Gastrocnemius medialis (tissue), 4 donors: Measurements from ENCODE around the gene SMOC1. TPM values are rescaled to one million over a fixed set of nuclear protein-coding genes. Genes with fewer than 3 reads are reported as not detected.

ENCODE experiments used
- ATAC-seq, 2 donors: fragments of 150-250 bp; one replicate each; pipeline ENCODE4 v1.9.1; 2016
- DNase-seq, 2 donors: peaks; one replicate each; pipeline ENCODE4 v3.0.0-alpha.2; 2019
- H3K27ac ChIP-seq, 4 donors: fragments of 200-600 bp; sonication (generic); 1 replicate in 1 of 4; 2 replicates in 3 of 4; pipeline ENCODE4 v1.5.1; 2016 to 2018; ENCODE audit warnings: mild to moderate bottlenecking in 2 of 4, moderate library complexity in 1 of 4
- H3K27me3 ChIP-seq, 3 donors: fragments of 200-600 bp; sonication (generic) in 2 of 3; 1 replicate in 1 of 3; 2 replicates in 2 of 3; pipeline versions ENCODE4 v1.5.1 to v1.6.0; 2016 to 2019; ENCODE audit warnings: mild to moderate bottlenecking in 1 of 3, moderate library complexity in 1 of 3
- H3K36me3 ChIP-seq, 2 donors: fragments of 200-600 bp; sonication (generic) in 1 of 2; one replicate each; pipeline ENCODE4 v1.5.1; 2017 to 2018
- H3K4me1 ChIP-seq, 2 donors: fragments of 200-600 bp; sonication (generic) in 1 of 2; one replicate each; pipeline ENCODE4 v1.5.1; 2016 to 2017; ENCODE audit warnings: mild to moderate bottlenecking in 2 of 2
- H3K4me3 ChIP-seq, 4 donors: fragments of 200-600 bp; sonication (generic) in 3 of 4; 1 replicate in 1 of 4; 2 replicates in 3 of 4; pipeline ENCODE4 v1.5.1; 2016 to 2019; ENCODE audit warnings: mild to moderate bottlenecking in 2 of 4
- H3K9me3 ChIP-seq, 3 donors: fragments of 200-600 bp; sonication (generic) in 2 of 3; 1 replicate in 1 of 3; 2 replicates in 2 of 3; pipeline ENCODE4 v1.5.1; 2016 to 2019
- POLR2A ChIP-seq, 2 donors: fragments of 450-650 bp; IDR thresholded peaks; one replicate each; pipeline ENCODE4 v1.6.1; 2017; ENCODE audit warnings: antibody characterized with exemption in 2 of 2, mild to moderate bottlenecking in 2 of 2, moderate library complexity in 2 of 2
- in situ Hi-C, 4 donors: fragments of 200-750 bp; cut with MboI; loops; one replicate each; pipeline versions ENCODE4 v1.15.0 to v1.8.0; 2017; ENCODE audit warnings: low sequenced_read_pairs in 4 of 4
- intact Hi-C: fragments of 100-400 bp; cut with DNase I; formaldehyde crosslinking; loops from one replicate; pipeline ENCODE4 v1.15.1; 2023; ENCODE audit warnings: low total_unique reads
- total RNA-seq, 4 donors: library from RNA; depleted of rRNA; stranded (reverse); fragments of >200 nt; gene quantifications; one replicate each; pipeline versions ENCODE4 v1.1.0 to v1.2.3, GENCODE V29; 2016
- TF ChIP-seq, protein P1 (sequence below), 5 experiments: fragments of 450-650 bp in 3 of 5; fragments of 200-600 bp in 2 of 5; sonication (generic) in 2 of 5; IDR thresholded peaks in 4 of 5; conservative IDR thresholded peaks in 1 of 5; 1 replicate in 4 of 5; 2 replicates in 1 of 5; pipeline ENCODE4 v1.5.1; 2016 to 2019; ENCODE audit warnings: antibody characterized with exemption in 5 of 5, mild to moderate bottlenecking in 3 of 5, moderate library complexity in 3 of 5

The SMOC1 gene
- total RNA-seq, 4 donors from 2014 or later: 2.7 to 10.2 (median 7.8) TPM

DNA sequence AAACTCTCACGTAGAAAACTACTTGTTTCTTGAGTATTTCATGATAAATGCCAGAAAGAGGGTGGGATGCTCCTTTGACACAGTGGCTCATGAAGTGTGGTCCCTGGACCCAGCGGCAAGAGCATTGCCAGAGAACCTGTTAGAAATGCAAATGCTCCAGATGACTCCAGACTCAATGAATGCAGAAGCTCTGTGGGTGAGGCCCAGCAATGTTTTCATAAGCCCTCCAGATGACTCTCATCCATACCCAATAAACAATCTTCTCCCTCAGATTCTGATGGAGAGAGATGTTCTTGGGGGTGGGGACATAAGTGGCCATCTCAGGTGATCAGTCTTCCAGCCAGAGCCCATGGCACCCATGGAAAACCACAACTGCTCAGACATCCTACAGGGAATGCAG lies 88.9 kb downstream of the SMOC1 start:
- no peak for TF ChIP-seq POLR2A (IDR thresholded peaks at IDR 0.05)
- TF ChIP-seq, protein P1, sequence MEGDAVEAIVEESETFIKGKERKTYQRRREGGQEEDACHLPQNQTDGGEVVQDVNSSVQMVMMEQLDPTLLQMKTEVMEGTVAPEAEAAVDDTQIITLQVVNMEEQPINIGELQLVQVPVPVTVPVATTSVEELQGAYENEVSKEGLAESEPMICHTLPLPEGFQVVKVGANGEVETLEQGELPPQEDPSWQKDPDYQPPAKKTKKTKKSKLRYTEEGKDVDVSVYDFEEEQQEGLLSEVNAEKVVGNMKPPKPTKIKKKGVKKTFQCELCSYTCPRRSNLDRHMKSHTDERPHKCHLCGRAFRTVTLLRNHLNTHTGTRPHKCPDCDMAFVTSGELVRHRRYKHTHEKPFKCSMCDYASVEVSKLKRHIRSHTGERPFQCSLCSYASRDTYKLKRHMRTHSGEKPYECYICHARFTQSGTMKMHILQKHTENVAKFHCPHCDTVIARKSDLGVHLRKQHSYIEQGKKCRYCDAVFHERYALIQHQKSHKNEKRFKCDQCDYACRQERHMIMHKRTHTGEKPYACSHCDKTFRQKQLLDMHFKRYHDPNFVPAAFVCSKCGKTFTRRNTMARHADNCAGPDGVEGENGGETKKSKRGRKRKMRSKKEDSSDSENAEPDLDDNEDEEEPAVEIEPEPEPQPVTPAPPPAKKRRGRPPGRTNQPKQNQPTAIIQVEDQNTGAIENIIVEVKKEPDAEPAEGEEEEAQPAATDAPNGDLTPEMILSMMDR (IDR thresholded peaks at IDR 0.05 in 4 of 5, conservative IDR thresholded peaks at IDR 0.05 in 1 of 5): no peak
- no peaks in the 10 kb centered on the region for H3K36me3 ChIP-seq
- ATAC-seq: no peak
- no peak overlapping the region for H3K27ac ChIP-seq
- intact Hi-C loops (no loop called here), in situ Hi-C loops (no loop called here)
- DNase-seq: no peak
- H3K27me3 ChIP-seq: no peaks in the 10 kb centered on the region
- no peaks in the 10 kb centered on the region for H3K4me1 ChIP-seq
- H3K9me3 ChIP-seq: no peaks in the 10 kb centered on the region
- H3K4me3 ChIP-seq: no peak overlapping the region

DNA sequence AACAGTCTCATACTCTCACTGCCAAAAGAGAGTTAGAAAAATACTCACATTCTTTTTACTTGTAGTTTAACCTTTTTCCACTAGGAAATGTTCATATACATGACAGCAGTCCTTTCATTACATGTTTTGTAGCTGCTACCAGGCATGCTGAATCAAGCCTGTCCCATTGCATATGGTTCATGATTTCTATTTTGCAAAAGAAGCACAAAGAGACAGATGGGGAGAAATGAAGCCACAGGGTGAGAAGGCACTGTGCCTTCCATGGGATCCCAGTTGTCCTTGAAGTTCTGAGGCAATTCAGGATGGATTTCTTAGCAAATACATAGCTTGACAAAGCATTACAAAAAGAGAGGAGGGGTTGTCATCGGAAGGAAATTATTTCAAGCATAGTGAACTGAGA lies 89.5 kb downstream of the SMOC1 start:
- Histone ChIP-seq H3K27me3 (no peaks in the 10 kb centered on the region), H3K36me3 (no peaks in the 10 kb centered on the region), H3K4me3 (no peak overlapping the region), H3K9me3 (no peaks in the 10 kb centered on the region), H3K4me1 (no peaks in the 10 kb centered on the region), H3K27ac (no peak overlapping the region)
- TF ChIP-seq POLR2A (IDR thresholded peaks at IDR 0.05): no peak
- in situ Hi-C loops (no loop called here), intact Hi-C loops (no loop called here)
- ATAC-seq: no peak
- DNase-seq: no peak

DNA sequence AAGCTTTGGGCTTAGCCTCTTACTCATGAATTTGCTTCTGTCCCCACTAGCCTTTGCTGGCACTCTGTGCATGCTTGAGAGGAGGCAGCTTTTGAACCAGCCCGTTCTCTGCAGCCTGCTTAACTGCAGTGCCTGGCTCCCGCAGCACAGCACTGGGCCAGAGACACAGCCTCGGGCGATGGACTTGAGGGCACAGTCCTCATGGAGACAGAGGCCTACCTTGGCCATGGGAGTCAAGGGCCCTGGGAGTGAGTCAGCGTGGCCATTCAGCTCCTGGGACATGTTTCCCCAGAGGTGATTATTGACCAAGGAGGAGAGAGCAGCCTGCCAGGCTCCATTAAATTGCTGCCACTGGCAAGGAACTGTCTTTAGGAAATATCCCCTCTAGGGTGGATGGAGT lies 93.5 kb downstream of the SMOC1 start:
- Histone ChIP-seq H3K36me3 (no peaks in the 10 kb centered on the region), H3K4me3 (no peak overlapping the region), H3K9me3 (no peaks in the 10 kb centered on the region), H3K4me1 (no peaks in the 10 kb centered on the region), H3K27me3 (no peaks in the 10 kb centered on the region), H3K27ac (no peak overlapping the region)
- no peak for DNase-seq
- in situ Hi-C loops (no loop called here), intact Hi-C loops (no loop called here)
- ATAC-seq: no peak
- TF ChIP-seq POLR2A (IDR thresholded peaks at IDR 0.05): no peak

DNA sequence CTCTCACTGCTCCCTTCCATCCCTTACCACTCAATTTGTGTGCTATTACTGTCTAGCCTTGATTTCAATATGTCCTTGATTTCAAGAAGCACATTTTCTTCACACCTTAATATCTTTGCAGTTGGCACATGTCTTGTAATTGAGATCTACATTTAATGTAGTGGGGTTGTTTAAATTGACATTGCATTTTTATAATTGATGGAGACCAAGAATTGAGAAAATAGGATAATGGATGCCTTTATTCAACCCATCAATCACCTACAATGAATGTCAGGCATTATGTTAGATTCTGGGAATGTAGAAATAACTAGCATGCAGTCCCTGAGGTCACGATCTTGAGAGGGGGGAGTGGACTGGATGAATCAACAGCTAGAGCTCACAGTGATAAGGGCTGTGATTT lies 94.6 kb downstream of the SMOC1 start:
- H3K4me1 ChIP-seq: no peaks in the 10 kb centered on the region
- no peaks in the 10 kb centered on the region for H3K36me3 ChIP-seq
- TF ChIP-seq POLR2A (IDR thresholded peaks at IDR 0.05): no peak
- TF ChIP-seq, protein P1 (IDR thresholded peaks at IDR 0.05 in 4 of 5, conservative IDR thresholded peaks at IDR 0.05 in 1 of 5): no peak
- ATAC-seq (no peak), DNase-seq (no peak)
- H3K27me3 ChIP-seq: no peaks in the 10 kb centered on the region
- H3K9me3 ChIP-seq: no peaks in the 10 kb centered on the region
- intact Hi-C loops (no loop called here), in situ Hi-C loops (no loop called here)
- H3K4me3 ChIP-seq: no peak overlapping the region
- no peak overlapping the region for H3K27ac ChIP-seq

DNA sequence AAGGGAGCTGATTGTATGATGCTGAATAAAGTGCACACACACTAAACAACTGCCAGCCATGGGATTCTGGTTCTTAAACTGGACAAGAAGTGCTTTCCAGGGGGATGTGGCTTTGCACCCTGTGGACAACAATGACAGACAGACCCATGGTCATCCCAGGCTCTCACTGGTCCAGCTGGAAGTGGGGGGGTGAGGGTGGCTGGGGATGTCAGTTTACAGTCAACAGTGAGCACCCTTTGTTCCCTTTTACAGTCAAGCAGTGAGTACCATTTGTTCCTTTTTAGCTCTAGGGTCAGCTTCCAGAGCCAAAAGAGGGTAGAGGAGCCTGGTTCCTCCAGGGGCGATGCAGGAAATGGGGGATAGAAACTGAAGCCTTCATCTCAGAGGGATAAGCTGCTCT lies 100.7 kb downstream of the SMOC1 start:
- no peaks in the 10 kb centered on the region for H3K27me3 ChIP-seq
- intact Hi-C loops: no loop called here

More for the DNA sequence above, 100.7 kb downstream of the SMOC1 start:
- Histone ChIP-seq H3K9me3 (no peaks in the 10 kb centered on the region), H3K36me3 (no peaks in the 10 kb centered on the region), H3K4me3 (no peak overlapping the region), H3K27ac (no peak overlapping the region), H3K4me1 (peaks cover 18 to 19% of the 10 kb centered on the region in 2 donors)
- no peak for ATAC-seq
- no peak for DNase-seq
- in situ Hi-C loops: no loop called here
- TF ChIP-seq, protein P1 (IDR thresholded peaks at IDR 0.05 in 4 of 5, conservative IDR thresholded peaks at IDR 0.05 in 1 of 5): no peak
- no peak for TF ChIP-seq POLR2A (IDR thresholded peaks at IDR 0.05)
